ENCODE results near the gene INS.

The INS gene

DNA sequence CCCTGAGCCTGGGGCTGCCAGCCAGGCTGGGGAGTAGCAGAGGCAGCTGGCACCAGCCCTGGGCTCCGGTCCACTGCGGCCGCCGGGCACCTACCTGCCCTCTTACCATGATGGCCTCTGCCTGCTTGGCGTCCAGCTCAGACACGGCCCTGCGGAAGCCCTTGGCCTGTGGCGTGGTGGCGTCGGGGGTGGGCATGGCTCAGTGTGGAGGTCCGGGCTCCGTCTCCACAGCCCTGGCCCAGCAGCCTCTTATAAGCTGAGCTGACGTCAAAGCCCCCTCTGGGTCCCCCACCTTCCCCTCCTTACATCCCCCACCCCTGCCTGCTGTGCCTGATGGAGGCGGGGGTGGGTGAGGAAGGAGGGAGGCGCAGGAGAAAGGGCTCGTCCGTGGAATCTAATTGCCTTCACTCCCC, 10.6 kb upstream of the INS start, which contains the start of gene TH:
Gene TH (minus strand): TSS at position 225 of the 413 bp plus-strand sequence. CDS start 29 bp downstream, at position 196.
- TF ChIP-seq, protein P1, sequence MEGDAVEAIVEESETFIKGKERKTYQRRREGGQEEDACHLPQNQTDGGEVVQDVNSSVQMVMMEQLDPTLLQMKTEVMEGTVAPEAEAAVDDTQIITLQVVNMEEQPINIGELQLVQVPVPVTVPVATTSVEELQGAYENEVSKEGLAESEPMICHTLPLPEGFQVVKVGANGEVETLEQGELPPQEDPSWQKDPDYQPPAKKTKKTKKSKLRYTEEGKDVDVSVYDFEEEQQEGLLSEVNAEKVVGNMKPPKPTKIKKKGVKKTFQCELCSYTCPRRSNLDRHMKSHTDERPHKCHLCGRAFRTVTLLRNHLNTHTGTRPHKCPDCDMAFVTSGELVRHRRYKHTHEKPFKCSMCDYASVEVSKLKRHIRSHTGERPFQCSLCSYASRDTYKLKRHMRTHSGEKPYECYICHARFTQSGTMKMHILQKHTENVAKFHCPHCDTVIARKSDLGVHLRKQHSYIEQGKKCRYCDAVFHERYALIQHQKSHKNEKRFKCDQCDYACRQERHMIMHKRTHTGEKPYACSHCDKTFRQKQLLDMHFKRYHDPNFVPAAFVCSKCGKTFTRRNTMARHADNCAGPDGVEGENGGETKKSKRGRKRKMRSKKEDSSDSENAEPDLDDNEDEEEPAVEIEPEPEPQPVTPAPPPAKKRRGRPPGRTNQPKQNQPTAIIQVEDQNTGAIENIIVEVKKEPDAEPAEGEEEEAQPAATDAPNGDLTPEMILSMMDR (IDR thresholded peaks at IDR 0.05; ENCODE audit: extremely low read depth, missing control alignments) = no peak
- no peak for DNase-seq (ENCODE audit: low spot score)

DNA sequence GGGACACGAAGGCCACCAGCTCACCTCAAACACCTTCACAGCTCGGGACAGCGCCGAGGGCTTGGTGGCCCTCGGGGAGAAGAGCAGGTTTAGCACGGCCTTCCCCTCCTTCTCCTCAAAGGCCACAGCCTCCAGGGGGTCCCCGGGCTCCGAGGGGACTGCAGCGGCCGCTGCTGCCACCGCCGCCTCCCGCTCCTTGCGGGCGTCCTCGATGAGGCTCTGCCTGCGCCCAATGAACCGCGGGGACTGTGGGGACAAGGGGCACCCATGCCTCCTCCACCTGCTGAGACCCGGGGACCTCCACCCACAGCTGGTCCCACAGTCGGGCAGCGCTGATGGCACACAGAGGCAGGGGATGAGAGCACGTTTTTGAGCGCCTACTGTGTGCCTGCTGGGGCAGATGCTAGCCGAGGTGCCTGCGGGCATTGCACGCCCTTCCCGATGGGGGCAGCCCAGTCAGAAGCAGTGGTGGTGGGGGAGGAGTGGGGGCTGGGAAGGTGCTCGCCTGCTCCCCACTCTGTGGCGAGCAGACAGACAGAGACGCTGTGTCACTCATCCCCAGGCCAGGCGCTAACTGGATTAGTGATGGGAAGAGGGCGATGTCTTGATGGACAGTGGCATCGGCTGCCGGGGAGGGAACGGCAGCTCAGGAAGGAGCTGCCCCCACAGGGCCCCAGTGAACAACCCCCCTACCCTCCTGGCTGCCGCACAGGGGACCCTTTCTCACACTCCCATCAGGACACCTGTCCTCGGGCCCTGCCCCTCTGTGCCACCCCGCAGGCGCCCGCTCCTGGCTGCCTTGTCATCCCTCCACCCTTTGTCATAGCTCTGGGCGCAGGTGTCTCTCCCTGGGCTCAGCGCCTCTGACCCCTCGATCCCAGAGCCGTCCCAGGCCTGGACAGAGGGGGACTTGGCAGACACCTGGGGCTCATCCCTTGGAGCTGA, 8.9 kb upstream of the INS start:
- DNase-seq (ENCODE audit: low spot score) = no peak
- TF ChIP-seq, protein P1 (IDR thresholded peaks at IDR 0.05; ENCODE audit: extremely low read depth, missing control alignments) = no peak

DNA sequence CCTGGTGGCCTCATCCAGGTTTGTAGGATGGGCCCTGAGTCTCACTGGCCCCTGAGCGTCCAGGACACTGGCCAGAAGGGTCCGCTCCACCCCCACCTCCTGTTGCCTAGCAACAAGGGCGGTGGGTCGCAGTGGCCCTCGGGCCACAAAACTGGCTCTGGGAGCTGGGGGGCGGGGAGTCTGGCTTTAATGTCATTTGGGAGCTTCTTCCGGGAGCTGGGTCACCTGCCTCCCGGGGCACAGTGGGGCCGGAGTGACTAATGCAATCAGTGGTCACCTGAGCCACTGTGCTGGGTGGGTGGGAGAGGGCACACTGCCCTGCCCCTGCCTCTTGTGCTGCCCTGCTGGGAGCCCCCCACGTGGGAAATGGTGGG, 8.0 kb upstream of the INS start:
- no peak for DNase-seq (ENCODE audit: low spot score)
- TF ChIP-seq, protein P1 (IDR thresholded peaks at IDR 0.05; ENCODE audit: extremely low read depth, missing control alignments) = no peak

DNA sequence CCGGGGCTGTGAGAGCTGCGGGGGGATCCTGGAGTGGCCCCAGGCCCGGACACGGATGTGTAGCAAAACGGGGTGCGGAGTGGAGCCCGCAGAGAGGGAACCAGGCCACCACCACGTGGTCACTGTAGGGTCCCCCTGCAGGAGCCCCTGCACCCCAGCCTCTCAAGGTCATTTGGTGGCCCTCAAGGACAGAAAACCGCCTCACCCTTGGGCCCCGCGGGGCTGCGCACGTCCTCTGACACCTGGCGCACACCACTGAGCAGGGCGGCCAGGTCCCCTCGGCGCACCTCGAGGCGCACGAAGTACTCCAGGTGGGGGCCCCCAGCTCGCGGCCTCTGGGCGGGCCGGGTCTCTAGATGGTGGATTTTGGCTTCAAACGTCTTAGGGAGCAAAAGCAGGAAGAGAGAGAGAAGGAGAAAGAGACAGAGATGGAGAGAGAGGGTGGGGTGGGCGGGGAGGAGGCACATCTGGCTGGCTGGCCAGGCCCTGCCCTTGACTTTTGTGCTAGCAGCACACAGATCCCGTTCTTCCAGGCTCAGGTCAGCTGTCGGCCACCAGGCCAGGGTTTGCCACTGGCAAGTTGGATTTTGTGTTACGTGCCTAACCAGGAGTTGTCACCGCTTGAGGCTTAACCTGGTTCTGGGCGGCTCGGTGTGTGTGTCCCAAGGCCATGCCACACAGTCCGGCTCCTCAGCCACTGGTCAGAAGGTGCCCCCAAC, 7.4 kb upstream of the INS start:
- TF ChIP-seq, protein P1 (IDR thresholded peaks at IDR 0.05; ENCODE audit: extremely low read depth, missing control alignments) = no peak
- DNase-seq (ENCODE audit: low spot score) = no peak

DNA sequence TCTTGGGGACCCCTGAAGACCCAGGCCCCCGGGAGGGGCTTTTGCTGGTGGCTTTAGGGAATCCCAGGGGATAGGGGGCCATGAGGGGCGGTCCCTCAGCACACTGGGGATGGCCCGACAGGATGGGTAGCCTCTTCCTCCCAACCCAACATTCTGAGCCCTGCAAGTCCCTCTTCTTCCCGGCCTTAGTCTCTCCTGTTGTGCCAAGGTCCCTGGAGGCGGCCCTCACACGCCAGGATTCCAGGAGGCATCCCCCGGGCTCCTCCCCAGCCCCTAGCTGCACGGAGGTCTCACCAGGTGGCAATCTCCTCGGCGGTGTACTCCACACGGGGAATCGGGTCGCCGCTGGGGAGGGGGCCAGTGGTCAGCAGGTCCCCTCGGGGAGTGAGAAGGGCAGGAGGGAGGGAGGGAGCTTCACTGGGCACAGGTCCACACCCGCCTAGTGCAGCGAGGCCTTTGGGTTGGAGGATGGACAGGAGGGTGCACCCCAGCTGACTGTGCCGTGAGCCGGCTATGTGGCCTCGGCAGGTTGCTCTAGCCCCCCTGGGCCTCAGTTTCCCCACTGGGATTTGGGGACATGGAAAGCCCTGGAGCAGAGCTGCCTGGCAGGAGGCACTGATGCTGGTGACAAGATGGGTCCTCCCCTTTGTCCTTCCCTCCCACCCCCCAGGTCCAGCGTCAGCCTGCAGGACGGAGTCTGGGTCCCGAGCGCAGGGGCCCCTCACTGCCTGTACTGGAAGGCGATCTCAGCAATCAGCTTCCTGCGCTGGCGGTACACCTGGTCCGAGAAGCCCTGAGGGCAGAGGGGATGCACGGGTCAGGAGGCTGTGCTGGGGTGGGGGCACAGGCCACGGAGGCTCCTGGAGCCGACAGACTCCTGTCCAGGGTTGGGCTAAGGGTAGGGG, 6.4 kb upstream of the INS start:
- DNase-seq (ENCODE audit: low spot score) = no peak
- TF ChIP-seq, protein P1 (IDR thresholded peaks at IDR 0.05; ENCODE audit: extremely low read depth, missing control alignments) = no peak

DNA sequence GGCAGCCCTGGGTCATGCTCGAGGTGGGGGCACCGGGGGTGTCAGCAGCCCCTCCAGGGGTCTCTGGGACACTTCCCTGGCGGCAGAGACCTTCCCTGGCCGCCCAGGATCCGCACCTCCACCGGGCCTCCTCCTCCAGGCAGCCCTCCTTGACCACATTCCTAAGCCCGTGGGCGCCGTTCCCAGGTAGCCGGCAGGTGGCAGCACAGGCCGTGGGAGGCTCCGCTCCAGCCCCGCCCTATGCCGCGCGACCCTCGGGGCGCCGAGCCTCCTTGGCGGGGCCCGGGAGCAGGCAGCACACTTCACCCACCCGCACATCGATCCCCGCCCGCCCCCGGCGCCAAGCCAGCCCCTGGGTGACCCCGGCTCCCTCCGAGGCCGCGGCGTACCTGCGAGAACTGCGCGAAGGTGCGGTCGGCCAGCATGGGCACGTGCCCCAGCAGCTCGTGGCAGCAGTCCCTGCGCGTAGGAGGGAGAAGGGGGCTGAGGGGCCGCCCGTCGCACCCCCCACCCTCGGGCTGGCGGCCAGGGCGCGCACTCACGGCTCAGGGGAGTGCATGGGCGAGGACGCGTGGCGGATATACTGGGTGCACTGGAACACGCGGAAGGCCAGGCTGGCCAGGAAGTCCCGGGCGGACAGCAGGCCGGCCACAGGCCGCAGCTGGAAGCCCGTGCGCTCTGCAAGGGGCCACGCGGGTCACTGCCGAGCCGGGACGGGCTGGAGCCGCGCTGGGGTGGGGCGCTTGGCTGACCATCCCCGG, 5.3 kb upstream of the INS start:
- TF ChIP-seq, protein P1 (IDR thresholded peaks at IDR 0.05; ENCODE audit: extremely low read depth, missing control alignments) = peak; percentile 54
- peak; percentile 78 for DNase-seq (ENCODE audit: low spot score)
